IPS-15b (cell line): Measurements from ENCODE around the gene ENPP7.

ENCODE experiments used
- H3K27me3 ChIP-seq: one replicate; pipeline ENCODE4 v1.6.1; 2013; ENCODE audit warnings: low read length; ENCODE audit not compliant: control insufficient read depth, insufficient read depth
- H3K36me3 ChIP-seq: one replicate; pipeline ENCODE4 v1.6.1; 2013; ENCODE audit warnings: low read length; ENCODE audit not compliant: control insufficient read depth, insufficient read depth
- H3K4me1 ChIP-seq: one replicate; pipeline ENCODE4 v1.6.1; 2013; ENCODE audit warnings: mild to moderate bottlenecking, low read length; ENCODE audit not compliant: control insufficient read depth, insufficient read depth
- H3K4me3 ChIP-seq: one replicate; pipeline ENCODE4 v1.5.1; 2013; ENCODE audit warnings: low read depth, low read length
- H3K9ac ChIP-seq: one replicate; pipeline ENCODE4 v1.6.1; 2013; ENCODE audit warnings: low read depth, mild to moderate bottlenecking, low read length
- H3K9me3 ChIP-seq: one replicate; pipeline ENCODE4 v1.6.1; 2013; ENCODE audit warnings: mild to moderate bottlenecking, low read length; ENCODE audit not compliant: control insufficient read depth, insufficient read depth

The ENPP7 gene

GRCh38 chr17:79730769-79731483 is at the start of gene ENPP7:
TSS of gene ENPP7 (plus strand) at chr17:79730943. CDS start at chr17:79731140, 197 bp downstream.
- no peak within 1 kb of the TSS for H3K4me3 ChIP-seq
- no peak within 1 kb of the TSS for H3K9ac ChIP-seq
- no peaks in the 10 kb centered on the region for H3K27me3 ChIP-seq
- H3K9me3 ChIP-seq = no peaks in the 10 kb centered on the region
- no peaks in the 10 kb centered on the region for H3K36me3 ChIP-seq
- peaks cover 2% of the 10 kb centered on the region for H3K4me1 ChIP-seq

- no peaks in the 10 kb centered on the region for H3K27me3 ChIP-seq
- no peaks in the 10 kb centered on the region for H3K9me3 ChIP-seq
- H3K4me1 ChIP-seq = no peaks in the 10 kb centered on the region
- no peaks in the 10 kb centered on the region for H3K36me3 ChIP-seq
- H3K9ac ChIP-seq = no peak overlapping the region
- no peak overlapping the region for H3K4me3 ChIP-seq
These were observed 49.6 kb upstream of the ENPP7 start for GRCh38 chr17:79681101-79681621.

- Histone ChIP-seq H3K9ac (no peak overlapping the region), H3K4me3 (no peak overlapping the region), H3K36me3 (no peaks in the 10 kb centered on the region), H3K9me3 (no peaks in the 10 kb centered on the region), H3K4me1 (no peaks in the 10 kb centered on the region), H3K27me3 (no peaks in the 10 kb centered on the region)
These were observed 49.0 kb upstream of the ENPP7 start for GRCh38 chr17:79681628-79682261.

GRCh38 chr17:79683365-79683764 is 47.4 kb upstream of the ENPP7 start:
- H3K9ac ChIP-seq = no peak overlapping the region
- no peak overlapping the region for H3K4me3 ChIP-seq
- H3K9me3 ChIP-seq = no peaks in the 10 kb centered on the region
- H3K36me3 ChIP-seq = no peaks in the 10 kb centered on the region
- no peaks in the 10 kb centered on the region for H3K27me3 ChIP-seq
- H3K4me1 ChIP-seq = no peaks in the 10 kb centered on the region

- Histone ChIP-seq H3K4me1 (no peaks in the 10 kb centered on the region), H3K36me3 (no peaks in the 10 kb centered on the region), H3K9me3 (no peaks in the 10 kb centered on the region), H3K27me3 (no peaks in the 10 kb centered on the region), H3K9ac (no peak overlapping the region), H3K4me3 (no peak overlapping the region)
These were observed 46.4 kb upstream of the ENPP7 start for GRCh38 chr17:79684132-79684985.

GRCh38 chr17:79685121-79685520 is 45.6 kb upstream of the ENPP7 start:
- no peaks in the 10 kb centered on the region for H3K9me3 ChIP-seq
- H3K36me3 ChIP-seq = no peaks in the 10 kb centered on the region
- no peak overlapping the region for H3K4me3 ChIP-seq
- H3K4me1 ChIP-seq = no peaks in the 10 kb centered on the region
- no peaks in the 10 kb centered on the region for H3K27me3 ChIP-seq
- H3K9ac ChIP-seq = no peak overlapping the region

- Histone ChIP-seq H3K9ac (no peak overlapping the region), H3K4me3 (no peak overlapping the region), H3K4me1 (no peaks in the 10 kb centered on the region), H3K9me3 (no peaks in the 10 kb centered on the region), H3K27me3 (no peaks in the 10 kb centered on the region), H3K36me3 (no peaks in the 10 kb centered on the region)
These were observed 44.3 kb upstream of the ENPP7 start for GRCh38 chr17:79686476-79686875.

- Histone ChIP-seq H3K9ac (no peak overlapping the region), H3K9me3 (no peaks in the 10 kb centered on the region), H3K27me3 (no peaks in the 10 kb centered on the region), H3K4me1 (no peaks in the 10 kb centered on the region), H3K4me3 (no peak overlapping the region), H3K36me3 (peaks cover 2% of the 10 kb centered on the region)
These were observed 40.3 kb upstream of the ENPP7 start for GRCh38 chr17:79690466-79690865.

GRCh38 chr17:79690988-79691836 is 39.5 kb upstream of the ENPP7 start:
- Histone ChIP-seq H3K9ac (no peak overlapping the region), H3K4me1 (no peaks in the 10 kb centered on the region), H3K27me3 (no peaks in the 10 kb centered on the region), H3K4me3 (no peak overlapping the region), H3K9me3 (no peaks in the 10 kb centered on the region), H3K36me3 (peaks cover 2% of the 10 kb centered on the region)

GRCh38 chr17:79691931-79692330 is 38.8 kb upstream of the ENPP7 start:
- H3K9ac ChIP-seq = no peak overlapping the region
- peaks cover 2% of the 10 kb centered on the region for H3K36me3 ChIP-seq
- no peaks in the 10 kb centered on the region for H3K27me3 ChIP-seq
- no peaks in the 10 kb centered on the region for H3K4me1 ChIP-seq
- H3K9me3 ChIP-seq = no peaks in the 10 kb centered on the region
- H3K4me3 ChIP-seq = no peak overlapping the region

GRCh38 chr17:79693419-79693818 is 37.3 kb upstream of the ENPP7 start:
- Histone ChIP-seq H3K4me3 (no peak overlapping the region), H3K36me3 (peaks cover 2% of the 10 kb centered on the region), H3K27me3 (no peaks in the 10 kb centered on the region), H3K9me3 (no peaks in the 10 kb centered on the region), H3K4me1 (no peaks in the 10 kb centered on the region), H3K9ac (no peak overlapping the region)
